GM12878 (cell line): Measurements from ENCODE around the gene VPS25. TPM values are rescaled to one million over a fixed set of nuclear protein-coding genes. Genes with fewer than 3 reads are reported as not detected.

Experiments
- ATAC-seq: fragments of 200-7000 bp; cut with Tn5 transposase; 3 replicates; pipeline ENCODE4 v1.9.1; 2020; ENCODE audit warnings: mild to moderate bottlenecking, moderate library complexity
- BruUV-seq: library from RNA; stranded (reverse); fragments of 400-500 nt; replicated peaks from 2 replicates; lab custom pipeline; 2021; lab: Mats Ljungman, UMichigan
- CTCF ChIA-PET: fragments of 300-600 bp; sonication (Branson Sonifier 250); formaldehyde crosslinking; extraction: SDS; loops from one replicate; lab custom pipeline; 2021; ENCODE audit warnings: inconsistent platforms; lab: Yijun Ruan, JAX
- POLR2A ChIA-PET: fragments of 350-600 bp; formaldehyde crosslinking; extraction: SDS; loops from one replicate; lab custom pipeline; 2021; ENCODE audit warnings: inconsistent platforms; lab: Charles Lee
- RAD21 ChIA-PET: fragments of 300-600 bp; sonication (Branson Sonifier 250); formaldehyde crosslinking; loops from one replicate; lab custom pipeline; 2023; ENCODE audit warnings: antibody characterized with exemption; ENCODE audit not compliant: unreplicated experiment; lab: Charles Lee
- SMC1A ChIA-PET: fragments of 300-600 bp; sonication (Branson Sonifier 250); formaldehyde crosslinking; loops from one replicate; lab custom pipeline; 2023; ENCODE audit not compliant: unreplicated experiment, uncharacterized antibody; lab: Charles Lee
- DNase-seq: peaks from one replicate; pipeline ENCODE4 v3.0.0-alpha.2; 2011; ENCODE audit warnings: low read depth, low spot score
- FAIRE-seq: peaks from 3 replicates; lab custom pipeline; 2011; peaks lifted over from hg19 to GRCh38; lab: Jason Lieb, UNC
- H2AFZ ChIP-seq: 2 replicates; pipeline ENCODE4 v1.6.0; 2011; ENCODE audit warnings: low read depth, low read length, control low read depth; ENCODE audit not compliant: control insufficient read depth
- H3K27ac ChIP-seq: 2 replicates; pipeline ENCODE4 v1.5.1; 2011; ENCODE audit warnings: control low read depth; ENCODE audit not compliant: control insufficient read depth, insufficient read depth
- H3K27me3 ChIP-seq, 2 experiments: replicated peaks in 1 of 2; 2 replicates each; pipeline versions ENCODE4 v1.6.0 to v1.6.1; 2011; ENCODE audit warnings: low read length in 1 of 2; ENCODE audit not compliant: control insufficient read depth in 2 of 2, insufficient read depth in 2 of 2
- H3K36me3 ChIP-seq, 2 experiments: 2 replicates each; pipeline ENCODE4 v1.5.1; 2011; ENCODE audit warnings: low read length in 1 of 2; ENCODE audit not compliant: control insufficient read depth in 2 of 2, insufficient read depth in 2 of 2
- H3K4me1 ChIP-seq: 2 replicates; pipeline ENCODE4 v1.6.1; 2011; ENCODE audit warnings: mild to moderate bottlenecking, low read length, moderate library complexity, mixed read lengths; ENCODE audit not compliant: control insufficient read depth, insufficient read depth
- H3K4me2 ChIP-seq: 2 replicates; pipeline ENCODE4 v1.6.0; 2011; ENCODE audit warnings: control low read depth; ENCODE audit not compliant: control insufficient read depth, insufficient read depth
- H3K4me3 ChIP-seq: fragments of 200-600 bp; sonication (generic); 2 replicates; pipeline ENCODE4 v1.5.1; 2016
- H3K79me2 ChIP-seq: 2 replicates; pipeline ENCODE4 v1.6.0; 2011; ENCODE audit warnings: low read length; ENCODE audit not compliant: control insufficient read depth, insufficient read depth
- H3K9ac ChIP-seq: 2 replicates; pipeline ENCODE4 v1.8.0; 2011; ENCODE audit warnings: low read length, control low read depth, mixed read lengths; ENCODE audit not compliant: control insufficient read depth, insufficient read depth
- H3K9me3 ChIP-seq: replicated peaks from 3 replicates; pipeline ENCODE4 v1.5.1; 2011; ENCODE audit warnings: mild to moderate bottlenecking, low read length; ENCODE audit not compliant: control insufficient read depth, insufficient read depth
- H4K20me1 ChIP-seq: 2 replicates; pipeline ENCODE4 v1.6.0; 2011; ENCODE audit not compliant: control insufficient read depth, insufficient read depth
- BRCA1 ChIP-seq: IDR thresholded peaks from 2 replicates; pipeline ENCODE4 v1.6.1; 2011; ENCODE audit warnings: low read depth, low read length, improper control_type of control experiment
- CBX3 ChIP-seq: fragments of 200-600 bp; sonication (generic); IDR thresholded peaks from 2 replicates; pipeline ENCODE4 v1.6.1; 2016; ENCODE audit warnings: low read depth, borderline replicate concordance
- CHD4 ChIP-seq: fragments of 200-600 bp; sonication (generic); IDR thresholded peaks from 2 replicates; pipeline ENCODE4 v1.6.1; 2016; ENCODE audit warnings: mild to moderate bottlenecking
- CREM ChIP-seq: IDR thresholded peaks from 2 replicates; pipeline ENCODE4 v1.6.1; 2014; ENCODE audit warnings: antibody characterized with exemption, low read depth
- CTCF ChIP-seq, 3 experiments: IDR thresholded peaks in 2 of 3; conservative IDR thresholded peaks in 1 of 3; 2 replicates each; pipeline ENCODE4 v1.5.1; 2011; ENCODE audit warnings: low read depth in 3 of 3, low read length in 3 of 3, mild to moderate bottlenecking in 3 of 3, control low read depth in 2 of 3, moderate library complexity in 2 of 3, inconsistent platforms in 1 of 3, mixed read lengths in 1 of 3; ENCODE audit not compliant: control insufficient read depth in 2 of 3, insufficient read depth in 1 of 3; ENCODE audit errors: extremely low read depth in 1 of 3
- EED ChIP-seq: sonication (generic); IDR thresholded peaks from 2 replicates; pipeline ENCODE4 v1.6.1; 2016; ENCODE audit warnings: antibody characterized with exemption, low read depth
- EGR1 ChIP-seq, 2 experiments: IDR thresholded peaks; 1 replicate in 1 of 2; 2 replicates in 1 of 2; pipeline ENCODE4 v1.6.1; 2011 to 2012; ENCODE audit warnings: low read depth in 2 of 2, low read length in 2 of 2, borderline replicate concordance in 1 of 2, mild to moderate bottlenecking in 1 of 2, moderate library complexity in 1 of 2
- EZH2 ChIP-seq: IDR thresholded peaks from 2 replicates; pipeline ENCODE4 v1.6.1; 2012; ENCODE audit warnings: low read depth, mild to moderate bottlenecking, control low read depth, inconsistent platforms, low read length, borderline replicate concordance; ENCODE audit not compliant: control insufficient read depth
- IRF3 ChIP-seq: fragments of 450-650 bp; IDR thresholded peaks from 2 replicates; pipeline ENCODE4 v1.6.1; 2014; ENCODE audit warnings: mild to moderate bottlenecking
- NR2C1 ChIP-seq: fragments of 450-650 bp; IDR thresholded peaks from 2 replicates; pipeline ENCODE4 v1.6.1; 2017; ENCODE audit warnings: antibody characterized with exemption, mild to moderate bottlenecking, moderate library complexity
- PBX3 ChIP-seq: IDR thresholded peaks from 2 replicates; pipeline ENCODE4 v1.6.1; 2011; ENCODE audit warnings: mild to moderate bottlenecking, low read depth, low read length, moderate library complexity; ENCODE audit not compliant: insufficient replicate concordance
- PML ChIP-seq: IDR thresholded peaks from 2 replicates; pipeline ENCODE4 v1.6.1; 2012; ENCODE audit warnings: low read length, inconsistent platforms
- SMC3 ChIP-seq: IDR thresholded peaks from 2 replicates; pipeline ENCODE4 v1.6.1; 2011; ENCODE audit warnings: low read length, improper control_type of control experiment, borderline replicate concordance
- ZNF384 ChIP-seq: IDR thresholded peaks from 2 replicates; pipeline ENCODE4 v1.6.1; 2012; ENCODE audit warnings: low read depth, mild to moderate bottlenecking, low read length, improper control_type of control experiment, borderline replicate concordance
- ZSCAN29 ChIP-seq: fragments of 450-650 bp; IDR thresholded peaks from 2 replicates; pipeline ENCODE4 v1.6.1; 2017; ENCODE audit warnings: mild to moderate bottlenecking, moderate library complexity
- WGBS: methylation state at CpG from one replicate; pipeline ENCODE4 v1.1.6; 2016; ENCODE audit warnings: low lambda C conversion rate; ENCODE audit not compliant: insufficient replicate concordance, insufficient coverage; ENCODE audit errors: missing lambda C conversion rate; 5-methylcytosine and 5-hydroxymethylcytosine counted together
- in situ Hi-C: fragments of 300-500 bp; cut with MboI; formaldehyde crosslinking; loops from 9 replicates; pipeline ENCODE4 v1.14.3; 2018; ENCODE audit warnings: mixed read lengths
- intact Hi-C: fragments of 100-400 bp; cut with micrococcal nuclease; formaldehyde crosslinking; loops from one replicate; pipeline ENCODE4 v1.14.2; 2022; ENCODE audit not compliant: unreplicated experiment
- polyA plus RNA-seq, 11 experiments: library from polyadenylated mRNA; depleted of rRNA in 4 of 11; unstranded in 6 of 11; stranded (reverse) in 5 of 11; fragments of >200 nt; fragmentation: Nextera tagmentation in 4 of 11; fragmentation: Illumina TruSeq in 1 of 11; extraction: Ambion mirVana in 4 of 11; extraction: Trizol in 1 of 11; gene quantifications; 1 replicate in 1 of 11; 2 replicates in 10 of 11; pipeline versions ENCODE4 v1.2.1 to v1.2.3, GENCODE V29; 2011 to 2016; ENCODE audit warnings: inconsistent platforms in 2 of 11, missing spikeins in 2 of 11, low read depth in 1 of 11
- total RNA-seq, 4 experiments: library from RNA; depleted of rRNA in 3 of 4; stranded (reverse); fragments of >200 nt in 3 of 4; fragmentation: Illumina TruSeq in 1 of 4; extraction: Trizol in 1 of 4; gene quantifications; 2 replicates each; pipeline versions ENCODE4 v1.2.1 to v1.2.3, GENCODE V29; 2013 to 2021
- TF ChIP-seq, protein P1 (sequence below): fragments of 450-650 bp; formaldehyde crosslinking; IDR thresholded peaks from 2 replicates; pipeline ENCODE4 v1.5.0; 2022; ENCODE audit warnings: mild to moderate bottlenecking, missing genetic modification characterization

VPS25 gene
- total and polyA plus RNA-seq, 10 of the 15 experiments (the other 5 are each of a cell fraction or from before 2014, with no cell fraction given): 92.7 to 185 (median 136) TPM

DNA sequence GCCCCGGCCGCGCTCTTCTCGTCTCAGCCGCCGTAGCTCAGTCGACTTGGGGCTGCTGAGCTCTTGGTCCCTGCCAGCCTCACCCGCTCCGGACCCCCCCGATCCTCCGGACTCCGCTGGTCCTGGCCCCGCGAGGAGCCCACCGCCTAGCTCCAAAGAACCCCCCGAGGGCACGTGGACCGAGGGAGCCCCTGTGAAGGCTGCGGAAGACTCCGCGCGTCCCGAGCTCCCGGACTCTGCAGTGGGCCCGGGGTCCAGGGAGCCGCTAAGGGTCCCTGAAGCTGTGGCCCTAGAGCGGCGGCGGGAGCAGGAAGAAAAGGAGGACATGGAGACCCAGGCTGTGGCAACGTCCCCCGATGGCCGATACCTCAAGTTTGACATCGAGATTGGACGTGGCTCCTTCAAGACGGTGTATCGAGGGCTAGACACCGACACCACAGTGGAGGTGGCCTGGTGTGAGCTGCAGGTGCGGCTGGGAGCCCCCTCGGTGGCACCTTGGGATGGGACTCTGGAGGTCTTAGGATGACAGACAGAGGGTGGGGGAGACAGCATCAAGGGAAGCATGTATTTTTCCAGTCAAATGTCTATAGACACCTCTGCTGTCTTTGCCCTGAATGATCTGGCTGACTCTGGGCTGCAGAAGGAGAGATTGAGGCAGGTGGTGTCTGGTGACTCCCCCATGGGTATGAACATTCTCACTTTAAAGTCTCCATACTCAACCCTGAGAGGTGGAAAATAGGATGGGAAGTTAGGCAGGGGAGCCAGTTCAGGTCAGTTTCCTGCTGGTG, 7.8 kb downstream of the VPS25 start:
- Histone ChIP-seq H3K27me3 (peaks cover 7 to 21% of the 10 kb centered on the region in 2 experiments), H4K20me1 (no peaks in the 10 kb centered on the region; the same call in 1 of the 2 replicates), H3K4me2 (no peak overlapping the region), H3K36me3 (peaks cover 5 to 7% of the 10 kb centered on the region in 2 experiments; a peak in 3 of 4 replicates), H2AFZ (no peak overlapping the region), H3K9ac (no peak overlapping the region), H3K4me1 (peaks cover under 1% of the 10 kb centered on the region), H3K79me2 (no peaks in the 10 kb centered on the region), H3K9me3 (no peaks in the 10 kb centered on the region; the same call in 2 of the 3 replicates), H3K27ac (no peak overlapping the region), H3K4me3 (no peak overlapping the region)
- BruUV-seq: no TSS peak
- CTCF ChIA-PET: no interaction called here
- RAD21 ChIA-PET: interaction anchor here (0.7 kb wide), 1 partner anchor 39 kb away, joined by 3 read pairs; no protein-coding TSS in a partner anchor
- in situ Hi-C loops: no loop called here
- DNase-seq (no peak), FAIRE-seq (no peak), ATAC-seq (no peak; the same call in 2 of the 3 replicates)
- SMC1A ChIA-PET: no interaction called here
- 52% methylated on average over 31 of the region's 39 CpGs for whole genome bisulfite sequencing
- intact Hi-C loops: no loop called here
- POLR2A ChIA-PET: no interaction called here
- TF ChIP-seq EGR1 (IDR thresholded peaks at IDR 0.05; ENCODE audit: borderline replicate concordance in 1 of 2, low read depth in 2 of 2, low read length in 2 of 2): no peak
- TF ChIP-seq EZH2: no peak
- no peak for TF ChIP-seq BRCA1
- TF ChIP-seq PML: no peak
- TF ChIP-seq ZNF384: no peak
- TF ChIP-seq CTCF (IDR thresholded peaks at IDR 0.05 in 2 of 3, conservative IDR thresholded peaks at IDR 0.05 in 1 of 3; ENCODE audit: control insufficient read depth in 2 of 3, extremely low read depth in 1 of 3, insufficient read depth in 1 of 3, low read depth in 3 of 3, low read length in 3 of 3): no peak
- TF ChIP-seq CBX3: no peak
- no peak for TF ChIP-seq CREM
- TF ChIP-seq NR2C1: no peak
- TF ChIP-seq IRF3: no peak
- TF ChIP-seq ZSCAN29: no peak
- no peak for TF ChIP-seq CHD4
- TF ChIP-seq, protein P1, sequence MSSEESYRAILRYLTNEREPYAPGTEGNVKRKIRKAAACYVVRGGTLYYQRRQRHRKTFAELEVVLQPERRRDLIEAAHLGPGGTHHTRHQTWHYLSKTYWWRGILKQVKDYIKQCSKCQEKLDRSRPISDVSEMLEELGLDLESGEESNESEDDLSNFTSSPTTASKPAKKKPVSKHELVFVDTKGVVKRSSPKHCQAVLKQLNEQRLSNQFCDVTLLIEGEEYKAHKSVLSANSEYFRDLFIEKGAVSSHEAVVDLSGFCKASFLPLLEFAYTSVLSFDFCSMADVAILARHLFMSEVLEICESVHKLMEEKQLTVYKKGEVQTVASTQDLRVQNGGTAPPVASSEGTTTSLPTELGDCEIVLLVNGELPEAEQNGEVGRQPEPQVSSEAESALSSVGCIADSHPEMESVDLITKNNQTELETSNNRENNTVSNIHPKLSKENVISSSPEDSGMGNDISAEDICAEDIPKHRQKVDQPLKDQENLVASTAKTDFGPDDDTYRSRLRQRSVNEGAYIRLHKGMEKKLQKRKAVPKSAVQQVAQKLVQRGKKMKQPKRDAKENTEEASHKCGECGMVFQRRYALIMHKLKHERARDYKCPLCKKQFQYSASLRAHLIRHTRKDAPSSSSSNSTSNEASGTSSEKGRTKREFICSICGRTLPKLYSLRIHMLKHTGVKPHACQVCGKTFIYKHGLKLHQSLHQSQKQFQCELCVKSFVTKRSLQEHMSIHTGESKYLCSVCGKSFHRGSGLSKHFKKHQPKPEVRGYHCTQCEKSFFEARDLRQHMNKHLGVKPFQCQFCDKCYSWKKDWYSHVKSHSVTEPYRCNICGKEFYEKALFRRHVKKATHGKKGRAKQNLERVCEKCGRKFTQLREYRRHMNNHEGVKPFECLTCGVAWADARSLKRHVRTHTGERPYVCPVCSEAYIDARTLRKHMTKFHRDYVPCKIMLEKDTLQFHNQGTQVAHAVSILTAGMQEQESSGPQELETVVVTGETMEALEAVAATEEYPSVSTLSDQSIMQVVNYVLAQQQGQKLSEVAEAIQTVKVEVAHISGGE (CRISPR knock-in tag): no peak
- no peak for TF ChIP-seq PBX3
- no peak for TF ChIP-seq SMC3
- no peak for TF ChIP-seq EED
